ENCODE data around the gene DNAH17.

Gene DNAH17

GRCh38 chr17:78486946-78487680 is 90.1 kb downstream of the DNAH17 start:
- intact Hi-C loops (cut with DNase I), result no loop called here
- DNase-seq, result peak in 1 of 10 donors; percentile 68

GRCh38 chr17:78486228-78486802 is 90.9 kb downstream of the DNAH17 start:
- intact Hi-C loops (cut with DNase I), result no loop called here
- peak in 2 of 10 donors; percentile 66 to 76 for DNase-seq

GRCh38 chr17:78485290-78486168 is 91.7 kb downstream of the DNAH17 start:
- intact Hi-C loops (cut with DNase I), result no loop called here

DNA sequence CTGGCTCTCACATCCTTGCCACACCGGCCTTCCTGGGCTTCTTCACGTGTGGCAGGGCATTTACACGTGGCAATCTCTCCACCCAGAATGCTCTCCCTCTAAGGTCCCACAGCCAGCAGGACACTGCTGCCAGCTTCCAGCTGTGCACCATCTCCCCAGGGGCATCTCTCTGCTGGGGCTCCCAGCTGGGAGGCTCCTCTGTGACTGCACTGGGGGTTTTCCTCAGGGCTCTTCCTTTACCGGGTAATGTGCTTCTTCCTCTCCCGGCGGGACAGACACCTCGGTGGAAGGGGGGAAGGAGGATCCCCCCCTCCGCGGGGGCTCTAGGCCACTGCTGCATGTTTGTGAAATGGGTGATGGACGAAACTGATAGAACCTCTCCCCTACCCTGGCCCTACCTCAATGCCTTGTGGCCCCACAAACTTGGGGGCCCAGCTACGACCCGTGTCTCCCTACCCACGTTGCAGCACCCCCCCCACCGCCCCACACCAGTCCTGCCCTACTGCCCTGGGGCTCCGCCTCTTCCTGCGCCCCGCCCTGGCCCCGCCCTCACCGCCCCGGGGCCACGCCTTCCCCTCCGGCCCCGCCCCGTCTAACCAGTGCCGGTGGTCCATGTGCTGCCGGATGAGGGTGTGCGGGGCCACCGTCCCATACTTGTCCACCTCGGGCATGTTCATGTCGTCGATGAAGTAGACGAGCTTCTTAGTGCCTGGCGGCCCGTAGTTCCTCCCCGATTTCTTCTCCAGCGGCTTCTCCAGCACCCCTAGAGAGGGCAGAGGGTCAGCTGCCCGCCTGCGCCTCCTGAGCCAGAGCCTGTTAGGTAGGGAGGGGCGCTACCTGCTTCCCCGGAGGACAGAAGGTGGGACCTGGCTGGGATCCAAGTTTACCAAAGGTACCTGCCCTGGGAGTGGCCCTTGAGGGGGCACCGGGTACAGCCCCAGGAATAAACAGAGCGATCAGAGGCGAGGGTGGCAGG is 92.6 kb downstream of the DNAH17 start:
- intact Hi-C loops (cut with DNase I), result no loop called here
- DNase-seq, result peak in 6 of 10 donors; percentile 41 to 91 (median 64)

More at GRCh38 chr17:78485290-78486168, 91.7 kb downstream of the DNAH17 start:
- peak in 2 of 10 donors; percentile 78 to 84 for DNase-seq

- intact Hi-C loops (cut with DNase I), result no loop called here
- peak in 1 of 10 donors; percentile 68 for DNase-seq
Measured at GRCh38 chr17:78479369-78479768, 97.8 kb downstream of the DNAH17 start.

- intact Hi-C loops (cut with DNase I), result no loop called here
- DNase-seq, result no peak
Measured at GRCh38 chr17:78478757-78479297, 98.4 kb downstream of the DNAH17 start.

- intact Hi-C loops (cut with DNase I), result no loop called here
- no peak for DNase-seq
Measured at GRCh38 chr17:78477913-78478756, 99.1 kb downstream of the DNAH17 start.

- DNase-seq, result no peak
Measured at GRCh38 chr17:78476973-78477372, 100.2 kb downstream of the DNAH17 start.

GRCh38 chr17:78476149-78476548 is 101.0 kb downstream of the DNAH17 start:
- intact Hi-C loops (cut with DNase I), result no loop called here
- DNase-seq, result peak in 1 of 10 donors; percentile 59

More at GRCh38 chr17:78476973-78477372, 100.2 kb downstream of the DNAH17 start:
- intact Hi-C loops (cut with DNase I), result no loop called here

- peak in 1 of 10 donors; percentile 55 for DNase-seq
- intact Hi-C loops (cut with DNase I), result no loop called here
Measured at GRCh38 chr17:78475211-78475610, 102.0 kb downstream of the DNAH17 start.

- intact Hi-C loops (cut with DNase I), result no loop called here
- DNase-seq, result peak in 1 of 10 donors; percentile 70
Measured at GRCh38 chr17:78474614-78475146, 102.5 kb downstream of the DNAH17 start.

DNA sequence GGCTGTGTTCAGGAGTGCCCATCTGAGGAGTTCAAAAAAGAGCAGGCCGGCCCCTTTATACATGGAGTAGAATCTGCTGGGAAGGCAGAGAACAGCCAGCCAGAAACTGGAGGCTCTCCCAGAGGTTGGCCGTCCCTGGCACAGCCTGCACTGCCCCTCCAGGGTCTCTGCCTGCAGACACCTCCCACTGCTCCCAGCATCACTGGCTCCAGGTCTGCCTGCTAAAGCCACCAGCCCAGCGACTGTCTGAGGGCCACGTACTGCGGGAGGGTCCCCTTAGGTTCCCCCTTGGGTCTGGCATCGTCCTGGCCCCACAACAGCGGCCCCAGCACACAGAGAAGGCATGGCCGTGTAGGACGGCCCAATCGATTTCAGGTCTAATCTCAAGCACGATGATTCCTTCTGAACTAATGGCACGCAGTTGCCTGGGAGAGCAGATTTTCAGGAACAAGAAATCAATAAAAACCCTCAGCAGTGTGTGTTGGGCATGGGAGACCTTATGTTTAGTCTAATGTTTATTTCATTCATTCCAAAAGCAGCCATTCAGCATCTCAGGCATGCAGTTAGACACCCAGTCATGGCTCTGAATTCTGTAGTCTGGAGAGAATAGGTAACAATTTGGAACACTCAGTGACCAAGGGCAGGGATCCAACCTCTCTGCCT is 103.1 kb downstream of the DNAH17 start:
- intact Hi-C loops (cut with DNase I), result no loop called here
- DNase-seq, result peak in 1 of 10 donors; percentile 58

GRCh38 chr17:78472035-78472905 is 104.9 kb downstream of the DNAH17 start:
- peak in 1 of 10 donors; percentile 63 for DNase-seq
- intact Hi-C loops (cut with DNase I), result no loop called here

DNA sequence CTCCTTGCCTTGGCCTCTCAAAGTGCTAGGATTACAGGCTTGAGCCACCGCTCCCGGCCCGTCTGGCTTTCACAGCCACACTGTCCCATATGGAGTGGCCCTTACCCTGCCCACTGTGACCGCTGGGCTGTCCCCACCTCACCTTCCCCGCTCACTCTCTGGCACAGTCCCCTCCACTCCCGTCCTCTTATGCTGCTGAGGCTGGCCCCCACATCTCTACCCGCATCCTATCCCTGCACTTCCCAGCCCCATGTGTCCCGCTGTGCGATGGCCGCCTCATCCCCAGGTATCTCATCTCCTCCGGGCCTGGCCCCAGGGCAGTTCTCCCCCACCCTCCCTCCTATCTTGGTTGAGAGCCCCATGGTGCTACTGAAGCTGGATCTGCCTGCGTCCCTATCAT is 105.6 kb downstream of the DNAH17 start:
- intact Hi-C loops (cut with DNase I), result no loop called here
- DNase-seq, result peak in 1 of 10 donors; percentile 77

- intact Hi-C loops (cut with DNase I), result no loop called here
- DNase-seq, result peak in 1 of 10 donors; percentile 33
Measured at GRCh38 chr17:78469443-78469842, 107.8 kb downstream of the DNAH17 start.

DNA sequence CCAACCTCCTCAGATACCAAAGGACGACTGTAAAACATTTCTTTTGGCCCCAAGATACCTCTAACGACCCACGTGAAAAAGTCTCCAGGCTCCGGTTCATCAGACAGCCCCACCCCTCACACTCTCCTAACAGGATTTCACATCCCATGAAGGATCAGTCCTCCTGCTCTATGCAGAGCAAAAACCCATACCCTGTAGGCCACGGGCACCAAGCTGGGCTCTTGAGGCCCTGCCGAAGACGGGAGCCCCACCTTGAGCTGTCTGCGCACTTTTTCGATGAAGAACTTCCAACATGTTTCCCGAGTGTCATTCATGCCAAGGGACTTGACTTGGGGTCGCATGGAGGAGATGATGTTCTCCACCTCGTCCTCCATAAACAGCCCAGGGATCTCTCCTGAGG is 108.8 kb downstream of the DNAH17 start:
- peak in 2 of 10 donors; percentile 51 to 52 for DNase-seq
- intact Hi-C loops (cut with DNase I), result no loop called here

Data from posterior cingulate gyrus (tissue), 11 donors.